H1 (cell line): ENCODE data around the gene MMP26. TPM values are rescaled to one million over a fixed set of nuclear protein-coding genes. Genes with fewer than 3 reads are reported as not detected.

Experiments
- CTCF ChIA-PET: fragments of 300-600 bp; sonication (Branson Sonifier 250); formaldehyde crosslinking; loops from one replicate; lab custom pipeline; 2021; ENCODE audit not compliant: partially characterized antibody; lab: Charles Lee
- POLR2A ChIA-PET: fragments of 300-600 bp; sonication (Branson Sonifier 250); formaldehyde crosslinking; loops from one replicate; lab custom pipeline; 2021; ENCODE audit warnings: inconsistent platforms; ENCODE audit not compliant: partially characterized antibody; lab: Charles Lee
- DNase-seq, 2 experiments: peaks; one replicate each; pipeline versions ENCODE4 v3.0.0 to v3.0.0-alpha.2; 2010 to 2022; ENCODE audit warnings: low spot score in 2 of 2, low read depth in 1 of 2, mixed read lengths in 1 of 2
- FAIRE-seq: peaks from 2 replicates; lab custom pipeline; 2011; peaks lifted over from hg19 to GRCh38; lab: Jason Lieb, UNC
- H2AFZ ChIP-seq: 2 replicates; pipeline ENCODE4 v1.8.1; 2012; ENCODE audit warnings: low read length, inconsistent platforms
- H2AK5ac ChIP-seq: 2 replicates; pipeline ENCODE4 v1.6.1; 2013; ENCODE audit warnings: low read depth, low read length
- H2BK120ac ChIP-seq: replicated peaks from 2 replicates; pipeline ENCODE3; 2013; ENCODE audit warnings: low read depth, low read length, inconsistent platforms
- H2BK12ac ChIP-seq: 2 replicates; pipeline ENCODE4 v1.6.1; 2013; ENCODE audit warnings: low read depth, low read length
- H2BK15ac ChIP-seq: 2 replicates; pipeline ENCODE4 v1.6.1; 2013; ENCODE audit warnings: low read length
- H2BK20ac ChIP-seq: 2 replicates; pipeline ENCODE4 v1.6.1; 2013; ENCODE audit warnings: low read length
- H2BK5ac ChIP-seq: 2 replicates; pipeline ENCODE4 v1.6.1; 2013; ENCODE audit warnings: low read depth, low read length
- H3K14ac ChIP-seq: 2 replicates; pipeline ENCODE4 v1.6.1; 2013; ENCODE audit warnings: inconsistent platforms; ENCODE audit not compliant: insufficient read length
- H3K18ac ChIP-seq: 2 replicates; pipeline ENCODE4 v1.6.1; 2013; ENCODE audit warnings: low read length; ENCODE audit errors: extremely low read depth
- H3K23ac ChIP-seq: 2 replicates; pipeline ENCODE4 v1.6.1; 2013; ENCODE audit warnings: inconsistent platforms; ENCODE audit not compliant: insufficient read length
- H3K23me2 ChIP-seq: 2 replicates; pipeline ENCODE4 v1.6.1; 2013; ENCODE audit warnings: low read depth, low read length
- H3K27ac ChIP-seq: 2 replicates; pipeline ENCODE4 v1.6.1; 2011; ENCODE audit warnings: low read depth, low read length, inconsistent platforms
- H3K27me3 ChIP-seq, 4 experiments: replicated peaks in 1 of 4; 1 replicate in 1 of 4; 2 replicates in 3 of 4; pipeline versions ENCODE4 v1.6.1 to v1.8.1; 2011 to 2013; ENCODE audit warnings: low read length in 3 of 4, mild to moderate bottlenecking in 3 of 4, inconsistent platforms in 2 of 4, mixed read lengths in 2 of 4, moderate library complexity in 1 of 4; ENCODE audit not compliant: control insufficient read depth in 3 of 4, insufficient read depth in 3 of 4; ENCODE audit errors: extremely low read depth in 1 of 4
- H3K36me3 ChIP-seq, 4 experiments: 2 replicates each; pipeline versions ENCODE4 v1.6.1 to v1.8.1; 2011 to 2013; ENCODE audit warnings: mild to moderate bottlenecking in 4 of 4, low read length in 3 of 4, moderate library complexity in 2 of 4, control low read depth in 1 of 4, inconsistent platforms in 1 of 4; ENCODE audit not compliant: insufficient read depth in 4 of 4, control insufficient read depth in 2 of 4
- H3K4ac ChIP-seq: replicated peaks from 2 replicates; pipeline ENCODE3; 2013; ENCODE audit warnings: low read length, low read depth, mixed read lengths, inconsistent platforms; ENCODE audit not compliant: insufficient read length
- H3K4me1 ChIP-seq, 4 experiments: replicated peaks in 1 of 4; 1 replicate in 1 of 4; 2 replicates in 3 of 4; pipeline versions ENCODE4 v1.6.1 to v1.8.1; 2011 to 2013; ENCODE audit warnings: low read length in 3 of 4, inconsistent platforms in 2 of 4, mixed read lengths in 1 of 4; ENCODE audit not compliant: insufficient read depth in 4 of 4, control insufficient read depth in 3 of 4
- H3K4me2 ChIP-seq, 2 experiments: 2 replicates each; pipeline versions ENCODE4 v1.6.1 to v1.8.1; 2011 to 2013; ENCODE audit warnings: low read depth in 2 of 2, low read length in 2 of 2, control low read depth in 1 of 2, inconsistent platforms in 1 of 2, mild to moderate bottlenecking in 1 of 2; ENCODE audit not compliant: insufficient read depth in 1 of 2
- H3K4me3 ChIP-seq, 4 experiments: fragments of 200-600, 300-600 bp in 1 of 4; sonication (generic), shearing (Covaris generic), sonication (Bioruptor Twin) in 1 of 4; 2 replicates each; pipeline versions ENCODE4 v1.5.1 to v1.8.1; 2011 to 2016; ENCODE audit warnings: low read length in 4 of 4, low read depth in 3 of 4, control low read depth in 2 of 4, inconsistent platforms in 2 of 4, mild to moderate bottlenecking in 2 of 4, mixed read lengths in 1 of 4, moderate library complexity in 1 of 4; ENCODE audit not compliant: insufficient read depth in 2 of 4; ENCODE audit errors: extremely low read depth in 1 of 4
- H3K56ac ChIP-seq: replicated peaks from 2 replicates; pipeline ENCODE3; 2013; ENCODE audit warnings: low read depth, mild to moderate bottlenecking, mixed read lengths, low read length, inconsistent platforms; ENCODE audit not compliant: insufficient read length
- H3K79me1 ChIP-seq: 2 replicates; pipeline ENCODE4 v1.6.1; 2013; ENCODE audit warnings: low read depth, low read length, control low read depth
- H3K79me2 ChIP-seq, 2 experiments: 2 replicates each; pipeline versions ENCODE4 v1.6.1 to v1.8.1; 2012 to 2013; ENCODE audit warnings: low read length in 2 of 2, mild to moderate bottlenecking in 2 of 2, inconsistent platforms in 1 of 2; ENCODE audit not compliant: insufficient read depth in 2 of 2, control insufficient read depth in 1 of 2
- H3K9ac ChIP-seq, 4 experiments: replicated peaks in 1 of 4; 1 replicate in 1 of 4; 2 replicates in 3 of 4; pipeline versions ENCODE4 v1.6.1 to v1.8.1; 2011 to 2013; ENCODE audit warnings: low read depth in 3 of 4, low read length in 3 of 4, control low read depth in 2 of 4, mild to moderate bottlenecking in 2 of 4, moderate library complexity in 2 of 4, inconsistent platforms in 1 of 4; ENCODE audit errors: extremely low read depth in 1 of 4
- H3K9me3 ChIP-seq, 2 experiments: 2 replicates each; pipeline versions ENCODE4 v1.6.1 to v1.8.1; 2012 to 2013; ENCODE audit warnings: mild to moderate bottlenecking in 2 of 2, moderate library complexity in 2 of 2, control low read depth in 1 of 2, inconsistent platforms in 1 of 2, low read depth in 1 of 2, low read length in 1 of 2, mixed read lengths in 1 of 2; ENCODE audit not compliant: insufficient read depth in 2 of 2
- H4K20me1 ChIP-seq, 2 experiments: replicated peaks in 1 of 2; 2 replicates each; pipeline versions ENCODE3 to v1.8.1; 2011 to 2013; ENCODE audit warnings: inconsistent platforms in 2 of 2, low read length in 2 of 2, mild to moderate bottlenecking in 1 of 2; ENCODE audit not compliant: insufficient read depth in 2 of 2, control insufficient read depth in 1 of 2
- H4K5ac ChIP-seq: 2 replicates; pipeline ENCODE4 v1.6.1; 2013; ENCODE audit warnings: low read length, low read depth, mixed read lengths, inconsistent platforms; ENCODE audit not compliant: insufficient read length
- H4K8ac ChIP-seq: 2 replicates; pipeline ENCODE4 v1.8.0; 2013; ENCODE audit warnings: mild to moderate bottlenecking, moderate library complexity, low read length, inconsistent platforms; ENCODE audit not compliant: insufficient read depth; ENCODE audit errors: extremely low read depth
- H4K91ac ChIP-seq: replicated peaks from 2 replicates; pipeline ENCODE3; 2013; ENCODE audit warnings: low read length, mixed read lengths, inconsistent platforms; ENCODE audit not compliant: insufficient read length
- BCL11A ChIP-seq, 2 experiments: IDR thresholded peaks; one replicate each; pipeline ENCODE4 v1.6.1; 2011; ENCODE audit warnings: low read depth in 2 of 2, low read length in 2 of 2, mild to moderate bottlenecking in 2 of 2
- BRCA1 ChIP-seq: IDR thresholded peaks from 2 replicates; pipeline ENCODE4 v1.6.1; 2012; ENCODE audit warnings: low read depth, low read length, improper control_type of control experiment
- CHD1 ChIP-seq: IDR thresholded peaks from 2 replicates; pipeline ENCODE4 v1.6.1; 2012; ENCODE audit warnings: low read depth, low read length, improper control_type of control experiment
- EP300 ChIP-seq, 2 experiments: IDR thresholded peaks; 1 replicate in 1 of 2; 2 replicates in 1 of 2; pipeline ENCODE4 v1.6.1; 2011 to 2012; ENCODE audit warnings: low read depth in 2 of 2, low read length in 2 of 2, mild to moderate bottlenecking in 2 of 2, borderline replicate concordance in 1 of 2, inconsistent platforms in 1 of 2, moderate library complexity in 1 of 2
- JUND ChIP-seq: IDR thresholded peaks from 2 replicates; pipeline ENCODE4 v1.6.1; 2011; ENCODE audit warnings: mild to moderate bottlenecking, improper control_type of control experiment, low read length
- MAFK ChIP-seq: IDR thresholded peaks from 2 replicates; pipeline ENCODE4 v1.6.1; 2012; ENCODE audit warnings: low read depth, mild to moderate bottlenecking, improper control_type of control experiment, low read length
- MAX ChIP-seq: IDR thresholded peaks from 2 replicates; pipeline ENCODE4 v1.6.1; 2012; ENCODE audit warnings: inconsistent platforms
- POLR2AphosphoS5 ChIP-seq: IDR thresholded peaks from 2 replicates; pipeline ENCODE4 v1.6.1; 2011; ENCODE audit warnings: low read depth, low read length
- POU5F1 ChIP-seq: IDR thresholded peaks from 2 replicates; pipeline ENCODE4 v1.6.1; 2011; ENCODE audit warnings: low read depth, mild to moderate bottlenecking, low read length, moderate library complexity
- RBBP5 ChIP-seq: IDR thresholded peaks from 2 replicates; pipeline ENCODE4 v1.7.1; 2012; ENCODE audit warnings: low read depth, mild to moderate bottlenecking, inconsistent platforms, low read length, moderate library complexity, borderline replicate concordance
- RFX5 ChIP-seq: IDR thresholded peaks from 2 replicates; pipeline ENCODE4 v1.6.1; 2011; ENCODE audit warnings: low read depth, low read length, improper control_type of control experiment, borderline replicate concordance
- RXRA ChIP-seq: IDR thresholded peaks from 2 replicates; pipeline ENCODE4 v1.6.1; 2011; ENCODE audit warnings: low read depth, mild to moderate bottlenecking, low read length, moderate library complexity; ENCODE audit not compliant: insufficient read depth
- SAP30 ChIP-seq: fragments of 300-600 bp; sonication (generic); IDR thresholded peaks from 2 replicates; pipeline ENCODE4 v1.7.1; 2012; ENCODE audit warnings: low read length, moderate library complexity, mild to moderate bottlenecking, inconsistent platforms; ENCODE audit not compliant: insufficient read depth, insufficient replicate concordance
- WGBS, 2 experiments: shearing (Covaris generic) in 1 of 2; methylation state at CpG; one replicate each; pipeline versions ENCODE4 v1.1.6 to v1.1.7; 2013 to 2015; ENCODE audit warnings: low lambda C conversion rate in 2 of 2, mixed read lengths in 2 of 2, inconsistent platforms in 1 of 2, low coverage in 1 of 2, missing lambda C conversion rate in 1 of 2; ENCODE audit not compliant: insufficient replicate concordance in 2 of 2, insufficient coverage in 1 of 2, insufficient read length in 1 of 2; ENCODE audit errors: extremely low coverage in 1 of 2, missing lambda C conversion rate in 1 of 2; 5-methylcytosine and 5-hydroxymethylcytosine counted together
- polyA plus RNA-seq, 7 experiments: library from polyadenylated mRNA; depleted of rRNA in 3 of 7; stranded (reverse) in 5 of 7; unstranded in 2 of 7; fragments of >200 nt in 5 of 7; fragments of 200-250 nt in 2 of 7; gene quantifications; 1 replicate in 5 of 7; 2 replicates in 1 of 7; 4 replicates in 1 of 7; pipeline versions ENCODE4 v1.2.1 to v1.2.3, GENCODE V29; 2011 to 2013; ENCODE audit warnings: missing spikeins in 2 of 7, mixed read lengths in 2 of 7
- total RNA-seq: library from RNA; stranded (reverse); fragmentation: NEBNext Ultra II Directional; extraction: Animal tissue kit (Norgen Biotek cat#: 25700); gene quantifications from 2 replicates; pipeline ENCODE4 v1.2.1, GENCODE V29; 2021
- TF ChIP-seq, protein P1 (sequence below): IDR thresholded peaks from 2 replicates; pipeline ENCODE4 v1.6.1; 2012; ENCODE audit warnings: inconsistent platforms

Gene MMP26
- total and polyA plus RNA-seq, 2 of the 8 experiments (the other 6 are each of a cell fraction or from before 2014, with no cell fraction given): 0.06 TPM; not detected in 1

DNA sequence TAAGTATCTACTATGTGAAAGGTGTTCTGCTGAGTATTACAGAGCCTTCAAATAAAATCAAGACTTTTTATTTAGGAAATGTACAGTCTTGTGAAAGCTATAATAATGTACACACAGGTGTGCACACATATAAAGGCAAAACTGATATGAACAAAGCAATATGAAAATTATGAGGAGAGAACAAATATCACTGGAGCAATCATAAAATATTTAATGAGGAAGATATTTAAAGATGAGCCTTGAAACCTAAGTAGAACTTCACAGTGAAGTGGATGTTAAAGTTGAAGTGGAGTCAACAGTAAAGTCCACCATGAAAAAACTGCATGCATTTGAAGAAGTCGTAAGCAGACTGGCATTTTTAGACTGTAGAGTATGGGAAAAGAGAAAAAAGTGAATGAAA lies 46.6 kb downstream of the MMP26 start:
- POLR2A ChIA-PET: no interaction called here
- Histone ChIP-seq H3K4me1 (no peaks in the 10 kb centered on the region), H3K56ac (no peak overlapping the region), H4K5ac (no peak overlapping the region), H3K9me3 (no peaks in the 10 kb centered on the region), H3K18ac (no peak overlapping the region), H3K9ac (no peak overlapping the region), H3K27ac (no peak overlapping the region), H2BK120ac (no peak overlapping the region), H3K36me3 (no peaks in the 10 kb centered on the region), H4K91ac (no peak overlapping the region), H3K79me1 (no peaks in the 10 kb centered on the region), H2BK12ac (no peak overlapping the region), H3K4me3 (no peak overlapping the region), H2BK20ac (no peak overlapping the region), H2BK5ac (no peak overlapping the region), H3K14ac (no peak overlapping the region), H3K27me3 (no peaks in the 10 kb centered on the region), H2AFZ (no peak overlapping the region), H4K20me1 (no peaks in the 10 kb centered on the region), H3K4me2 (no peak overlapping the region), H3K4ac (no peak overlapping the region), H4K8ac (no peak overlapping the region), H3K79me2 (no peaks in the 10 kb centered on the region), H3K23me2 (no peaks in the 10 kb centered on the region), H2BK15ac (no peak overlapping the region), H3K23ac (no peak overlapping the region), H2AK5ac (no peak overlapping the region)
- CTCF ChIA-PET: no interaction called here
- no peak for DNase-seq
- WGBS, 2 experiments: 94% methylated on average over 1 of the region's 1 CpG; no CpG with 5 or more reads in 1 of the 2 experiments
- FAIRE-seq: no peak
- no peak for TF ChIP-seq SAP30
- TF ChIP-seq POLR2AphosphoS5: no peak
- TF ChIP-seq EP300 (IDR thresholded peaks at IDR 0.05; ENCODE audit: borderline replicate concordance in 1 of 2, low read depth in 2 of 2, low read length in 2 of 2): no peak
- no peak for TF ChIP-seq MAFK
- TF ChIP-seq JUND: no peak
- no peak for TF ChIP-seq MAX
- TF ChIP-seq BRCA1: no peak
- TF ChIP-seq BCL11A (IDR thresholded peaks at IDR 0.05; ENCODE audit: low read depth in 2 of 2, low read length in 2 of 2): no peak
- TF ChIP-seq RBBP5: no peak
- no peak for TF ChIP-seq POU5F1
- no peak for TF ChIP-seq RFX5
- no peak for TF ChIP-seq RXRA
- TF ChIP-seq, protein P1, sequence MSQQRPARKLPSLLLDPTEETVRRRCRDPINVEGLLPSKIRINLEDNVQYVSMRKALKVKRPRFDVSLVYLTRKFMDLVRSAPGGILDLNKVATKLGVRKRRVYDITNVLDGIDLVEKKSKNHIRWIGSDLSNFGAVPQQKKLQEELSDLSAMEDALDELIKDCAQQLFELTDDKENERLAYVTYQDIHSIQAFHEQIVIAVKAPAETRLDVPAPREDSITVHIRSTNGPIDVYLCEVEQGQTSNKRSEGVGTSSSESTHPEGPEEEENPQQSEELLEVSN: no peak
- no peak for TF ChIP-seq CHD1
